Measurements from ENCODE around the gene CFAP141.

DNA sequence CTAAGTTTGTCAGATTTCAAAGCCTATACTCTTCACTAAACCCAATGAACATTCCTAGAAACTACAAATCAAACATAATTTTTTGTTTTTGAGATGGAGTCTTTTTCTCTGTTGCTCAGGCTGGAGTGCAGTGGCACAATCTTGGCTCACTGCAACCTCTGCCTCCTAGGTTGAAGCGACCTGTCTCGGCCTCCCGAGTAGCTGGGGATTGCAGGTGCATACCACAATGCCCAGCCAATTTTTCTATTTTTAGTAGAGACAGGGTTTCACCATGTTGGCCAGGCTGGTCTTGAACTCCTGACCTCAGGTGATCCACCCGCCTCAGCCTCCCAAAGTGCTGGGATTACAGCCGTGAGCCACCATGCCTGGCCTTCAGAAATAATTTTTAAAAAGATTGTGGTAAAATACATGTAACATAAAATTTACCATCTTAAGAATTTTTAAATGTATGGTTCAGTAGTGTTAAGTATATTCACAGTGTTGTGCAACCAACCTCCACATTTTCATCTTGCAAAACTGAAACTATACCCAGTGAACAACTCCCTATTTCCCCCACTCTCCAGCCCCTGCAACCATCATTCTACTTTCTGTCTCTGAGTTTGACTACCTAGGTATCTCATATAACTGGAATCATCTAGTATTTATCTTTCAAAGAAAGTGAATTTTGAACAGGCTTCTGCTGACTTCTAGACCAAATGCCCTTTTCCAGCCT, 2.7 kb upstream of the CFAP141 start:
- TF ChIP-seq CTCF (IDR thresholded peaks at IDR 0.05) (no peak), POLR2A (IDR thresholded peaks at IDR 0.05) (no peak)

Measured in lower leg skin (tissue), 3 donors.